22Rv1 (cell line): ENCODE data around the gene AGL.

Source experiments
- ZFX ChIP-seq: fragments of 450-650 bp; IDR thresholded peaks from 2 replicates; pipeline ENCODE4 v1.6.1; 2017; ENCODE audit warnings: antibody characterized with exemption, borderline replicate concordance
- TF ChIP-seq, protein P1 (sequence below): fragments of 450-650 bp; IDR thresholded peaks from 2 replicates; pipeline ENCODE4 v1.5.1; 2017; ENCODE audit warnings: mild to moderate bottlenecking

DNA sequence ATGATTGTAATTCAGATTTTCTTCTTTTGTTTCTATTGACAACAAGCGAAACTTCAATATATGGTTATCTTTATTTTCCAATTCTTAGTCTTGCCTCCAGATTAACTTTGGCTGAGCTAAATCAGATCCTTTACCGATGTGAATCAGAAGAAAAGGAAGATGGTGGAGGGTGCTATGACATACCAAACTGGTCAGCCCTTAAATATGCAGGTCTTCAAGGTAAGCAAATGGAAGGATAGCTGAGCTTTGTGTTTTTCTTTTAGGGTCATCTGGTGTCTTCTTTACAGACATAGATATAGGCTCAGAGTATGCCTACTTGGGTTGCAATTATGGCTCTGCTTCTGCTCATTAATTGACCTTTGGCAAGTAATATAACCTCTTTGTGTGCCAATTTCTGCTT lies 37.7 kb downstream of the AGL start:
- TF ChIP-seq, protein P1, sequence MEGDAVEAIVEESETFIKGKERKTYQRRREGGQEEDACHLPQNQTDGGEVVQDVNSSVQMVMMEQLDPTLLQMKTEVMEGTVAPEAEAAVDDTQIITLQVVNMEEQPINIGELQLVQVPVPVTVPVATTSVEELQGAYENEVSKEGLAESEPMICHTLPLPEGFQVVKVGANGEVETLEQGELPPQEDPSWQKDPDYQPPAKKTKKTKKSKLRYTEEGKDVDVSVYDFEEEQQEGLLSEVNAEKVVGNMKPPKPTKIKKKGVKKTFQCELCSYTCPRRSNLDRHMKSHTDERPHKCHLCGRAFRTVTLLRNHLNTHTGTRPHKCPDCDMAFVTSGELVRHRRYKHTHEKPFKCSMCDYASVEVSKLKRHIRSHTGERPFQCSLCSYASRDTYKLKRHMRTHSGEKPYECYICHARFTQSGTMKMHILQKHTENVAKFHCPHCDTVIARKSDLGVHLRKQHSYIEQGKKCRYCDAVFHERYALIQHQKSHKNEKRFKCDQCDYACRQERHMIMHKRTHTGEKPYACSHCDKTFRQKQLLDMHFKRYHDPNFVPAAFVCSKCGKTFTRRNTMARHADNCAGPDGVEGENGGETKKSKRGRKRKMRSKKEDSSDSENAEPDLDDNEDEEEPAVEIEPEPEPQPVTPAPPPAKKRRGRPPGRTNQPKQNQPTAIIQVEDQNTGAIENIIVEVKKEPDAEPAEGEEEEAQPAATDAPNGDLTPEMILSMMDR = no peak
- no peak for TF ChIP-seq ZFX
